Prostate gland (tissue), 2 donors: ENCODE measurements around the gene VPS13D.

Experiments used
- POLR2A ChIP-seq: fragments of 450-650 bp; IDR thresholded peaks from one replicate; pipeline ENCODE4 v1.6.1; 2016; ENCODE audit warnings: antibody characterized with exemption, mild to moderate bottlenecking
- TF ChIP-seq, protein P1 (sequence below), 4 experiments: fragments of 200-600 bp in 2 of 4; fragments of 450-650 bp in 2 of 4; sonication (generic) in 2 of 4; IDR thresholded peaks; 1 replicate in 3 of 4; 2 replicates in 1 of 4; pipeline ENCODE4 v1.5.1; 2016 to 2019; ENCODE audit warnings: antibody characterized with exemption in 4 of 4, mild to moderate bottlenecking in 2 of 4, moderate library complexity in 2 of 4

DNA sequence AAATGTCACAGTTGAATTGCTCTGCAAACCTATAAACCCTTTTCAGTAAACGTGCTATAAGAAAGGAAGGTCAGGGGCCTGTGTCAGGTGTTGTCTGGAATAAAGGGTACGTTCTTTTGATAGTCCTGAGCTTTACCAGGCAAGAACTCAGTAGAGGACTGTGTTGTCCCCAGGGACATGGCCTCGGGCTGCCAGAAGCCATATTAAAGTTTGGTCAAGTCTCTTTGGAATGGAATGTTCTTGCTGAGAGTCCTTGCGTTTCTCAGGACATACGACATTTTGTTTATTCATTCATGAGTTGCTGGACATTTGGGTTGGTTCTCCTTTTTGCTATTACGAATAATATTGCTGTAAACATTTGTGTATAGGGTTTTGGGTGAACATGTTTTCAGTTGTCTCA, 16.8 kb downstream of the VPS13D start:
- TF ChIP-seq, protein P1, sequence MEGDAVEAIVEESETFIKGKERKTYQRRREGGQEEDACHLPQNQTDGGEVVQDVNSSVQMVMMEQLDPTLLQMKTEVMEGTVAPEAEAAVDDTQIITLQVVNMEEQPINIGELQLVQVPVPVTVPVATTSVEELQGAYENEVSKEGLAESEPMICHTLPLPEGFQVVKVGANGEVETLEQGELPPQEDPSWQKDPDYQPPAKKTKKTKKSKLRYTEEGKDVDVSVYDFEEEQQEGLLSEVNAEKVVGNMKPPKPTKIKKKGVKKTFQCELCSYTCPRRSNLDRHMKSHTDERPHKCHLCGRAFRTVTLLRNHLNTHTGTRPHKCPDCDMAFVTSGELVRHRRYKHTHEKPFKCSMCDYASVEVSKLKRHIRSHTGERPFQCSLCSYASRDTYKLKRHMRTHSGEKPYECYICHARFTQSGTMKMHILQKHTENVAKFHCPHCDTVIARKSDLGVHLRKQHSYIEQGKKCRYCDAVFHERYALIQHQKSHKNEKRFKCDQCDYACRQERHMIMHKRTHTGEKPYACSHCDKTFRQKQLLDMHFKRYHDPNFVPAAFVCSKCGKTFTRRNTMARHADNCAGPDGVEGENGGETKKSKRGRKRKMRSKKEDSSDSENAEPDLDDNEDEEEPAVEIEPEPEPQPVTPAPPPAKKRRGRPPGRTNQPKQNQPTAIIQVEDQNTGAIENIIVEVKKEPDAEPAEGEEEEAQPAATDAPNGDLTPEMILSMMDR (IDR thresholded peaks at IDR 0.05), result no peak
- no peak for TF ChIP-seq POLR2A
